Naive thymus-derived CD4-positive, alpha-beta T cell (primary cell): ENCODE data around the gene CERS5. TPM values are rescaled to one million over a fixed set of nuclear protein-coding genes. Genes with fewer than 3 reads are reported as not detected.
A peak's percentile ranks its signal among the peaks of the same experiment; 100 is the strongest.

Experiments
- ATAC-seq: fragments of 150-1000 bp; cut with Tn5 transposase; 2 replicates; pipeline ENCODE4 v1.10.0; 2021; ENCODE audit warnings: mild to moderate bottlenecking, moderate library complexity
- CTCF ChIA-PET: fragments of 350-600 bp; sonication (Branson Sonifier 250); formaldehyde crosslinking; loops from one replicate; lab custom pipeline; 2021; ENCODE audit warnings: antibody characterized with exemption; lab: Charles Lee
- POLR2A ChIA-PET: fragments of 350-600 bp; sonication (Branson Sonifier 250); formaldehyde crosslinking; loops from one replicate; lab custom pipeline; 2021; ENCODE audit warnings: antibody characterized with exemption, inconsistent platforms; lab: Charles Lee
- DNase-seq, 9 donors: peaks; one replicate each; pipeline versions ENCODE4 v3.0.0 to v3.0.0-alpha.2; 2020 to 2022; ENCODE audit warnings: mixed read lengths in 1 of 9
- H3K27ac ChIP-seq: one replicate; pipeline ENCODE4 v1.7.0; 2013; ENCODE audit warnings: mild to moderate bottlenecking, low read depth, low read length, moderate library complexity
- H3K27me3 ChIP-seq, 2 donors: one replicate each; pipeline ENCODE4 v1.7.0; 2013; ENCODE audit warnings: low read length in 2 of 2, mild to moderate bottlenecking in 2 of 2, moderate library complexity in 2 of 2; ENCODE audit not compliant: control insufficient read depth in 2 of 2, insufficient read depth in 2 of 2
- H3K36me3 ChIP-seq, 3 experiments: 1 replicate in 2 of 3; 2 replicates in 1 of 3; pipeline ENCODE4 v1.7.0; 2013; ENCODE audit warnings: low read length in 3 of 3, mild to moderate bottlenecking in 3 of 3, moderate library complexity in 1 of 3; ENCODE audit not compliant: insufficient read depth in 3 of 3, control insufficient read depth in 2 of 3
- H3K4me1 ChIP-seq, 2 donors: one replicate each; pipeline ENCODE4 v1.7.0; 2013; ENCODE audit warnings: low read length in 2 of 2, mild to moderate bottlenecking in 2 of 2, moderate library complexity in 1 of 2; ENCODE audit not compliant: control insufficient read depth in 2 of 2, insufficient read depth in 2 of 2
- H3K4me3 ChIP-seq: 2 replicates; pipeline ENCODE4 v1.7.0; 2013; ENCODE audit warnings: mild to moderate bottlenecking, low read length
- H3K9me3 ChIP-seq, 3 experiments: 1 replicate in 2 of 3; 2 replicates in 1 of 3; pipeline ENCODE4 v1.7.0; 2013; ENCODE audit warnings: low read length in 3 of 3; ENCODE audit not compliant: control insufficient read depth in 2 of 3
- H3K27ac Mint-ChIP-seq, 9 donors: one replicate each; pipeline ENCODE4 v1.8.0; 2020 to 2022; ENCODE audit warnings: mixed read lengths in 9 of 9, mild to moderate bottlenecking in 8 of 9, moderate library complexity in 5 of 9, inconsistent platforms in 2 of 9
- H3K27me3 Mint-ChIP-seq, 5 donors: one replicate each; pipeline ENCODE4 v1.8.0; 2021 to 2022; ENCODE audit warnings: mixed read lengths in 5 of 5, mild to moderate bottlenecking in 1 of 5
- H3K36me3 Mint-ChIP-seq, 5 donors: one replicate each; pipeline ENCODE4 v1.8.0; 2020 to 2022; ENCODE audit warnings: mixed read lengths in 5 of 5, mild to moderate bottlenecking in 3 of 5, inconsistent platforms in 1 of 5
- H3K4me1 Mint-ChIP-seq, 7 donors: one replicate each; pipeline ENCODE4 v1.8.0; 2020 to 2022; ENCODE audit warnings: mixed read lengths in 7 of 7, mild to moderate bottlenecking in 3 of 7, inconsistent platforms in 1 of 7
- H3K4me3 Mint-ChIP-seq, 10 donors: one replicate each; pipeline ENCODE4 v1.8.0; 2020 to 2022; ENCODE audit warnings: mild to moderate bottlenecking in 10 of 10, mixed read lengths in 10 of 10, moderate library complexity in 6 of 10, inconsistent platforms in 2 of 10
- H3K9me3 Mint-ChIP-seq, 11 donors: one replicate each; pipeline ENCODE4 v1.8.0; 2020 to 2022; ENCODE audit warnings: mixed read lengths in 11 of 11, mild to moderate bottlenecking in 4 of 11, inconsistent platforms in 1 of 11, moderate library complexity in 1 of 11
- intact Hi-C, 2 donors: fragments of 100-400 bp; cut with micrococcal nuclease; formaldehyde crosslinking; loops; one replicate each; pipeline ENCODE4 v1.15.1; 2023
- polyA plus RNA-seq, 2 donors: library from polyadenylated mRNA; unstranded; fragments of 300-500 nt; fragmentation: Illumina TruSeq; gene quantifications; one replicate each; pipeline ENCODE4 v1.2.3, GENCODE V29; 2021
- total RNA-seq, 6 experiments: library from RNA in 5 of 6; stranded (reverse) in 5 of 6; gene quantifications; 1 replicate in 5 of 6; 2 replicates in 1 of 6; pipeline ENCODE4 v1.2.3 and lab custom pipeline; 2021 to 2026

CERS5 gene
- total and polyA plus RNA-seq, 7 experiments from 2014 or later: 33.7 to 52.2 (median 45.1) TPM

- peaks cover 13 to 77% (median 33%) of the 10 kb centered on the region in 3 experiments for H3K36me3 ChIP-seq
- ChIA-PET CTCF (interaction anchor here (0.6 to 1.7 kb wide), 2 partner anchors 14 to 936 kb away, joined by 3 to 9 read pairs; partner anchors contain the start of gene COX14), POLR2A (interaction anchor here (3.5 kb wide), 1 partner anchor 13 kb away, joined by 26 read pairs; the partner anchor contains the start of gene COX14)
- H3K36me3 Mint-ChIP-seq: peaks cover 14 to 44% (median 34%) of the 10 kb centered on the region in 5 donors
- H3K27ac ChIP-seq: no peak overlapping the region
- H3K4me1 ChIP-seq: no peaks in the 10 kb centered on the region
- intact Hi-C loops: no loop called here
- H3K4me1 Mint-ChIP-seq: peaks cover 0 to 5% (median 0%) of the 10 kb centered on the region in 7 donors
- H3K9me3 Mint-ChIP-seq: no peaks in the 10 kb centered on the region
- H3K4me3 ChIP-seq: no peak overlapping the region
- H3K9me3 ChIP-seq: no peaks in the 10 kb centered on the region
- H3K4me3 Mint-ChIP-seq: no peak overlapping the region
- ATAC-seq (no peak), DNase-seq (no peak)
- H3K27me3 Mint-ChIP-seq: no peaks in the 10 kb centered on the region
- peaks cover 0 to 3% of the 10 kb centered on the region in 2 donors for H3K27me3 ChIP-seq
- peak overlapping the region in 1 of 9 donors; percentile 12 for H3K27ac Mint-ChIP-seq
These were observed 69.2 kb downstream of the CERS5 start for GRCh38 chr12:50097952-50098351.

GRCh38 chr12:50090391-50090790 lies 76.8 kb downstream of the CERS5 start:
- intact Hi-C loops: no loop called here
- Mint-ChIP-seq H3K4me1 (peaks cover 0 to 35% (median 30%) of the 10 kb centered on the region in 7 donors), H3K36me3 (peaks cover 0 to 29% (median 12%) of the 10 kb centered on the region in 5 donors), H3K4me3 (no peak overlapping the region), H3K27me3 (no peaks in the 10 kb centered on the region), H3K27ac (no peak overlapping the region), H3K9me3 (no peaks in the 10 kb centered on the region)
- H3K36me3 ChIP-seq: peaks cover 15 to 81% (median 24%) of the 10 kb centered on the region in 3 experiments
- H3K9me3 ChIP-seq: no peaks in the 10 kb centered on the region
- no peaks in the 10 kb centered on the region for H3K27me3 ChIP-seq
- POLR2A ChIA-PET: interaction anchor here (0.7 to 4.0 kb wide), 2 partner anchors 21 to 26 kb away, joined by 3 to 23 read pairs; partner anchors contain the start of gene COX14
- no peak for ATAC-seq
- H3K27ac ChIP-seq: no peak overlapping the region
- H3K4me1 ChIP-seq: peaks cover 0 to 5% of the 10 kb centered on the region in 2 donors
- no peak overlapping the region for H3K4me3 ChIP-seq
- CTCF ChIA-PET: interaction anchor here (1.4 to 3.4 kb wide), 3 partner anchors 12 to 86 kb away, joined by 4 to 20 read pairs (median 18); partner anchors contain the start of gene COX14
- no peak for DNase-seq

DNA sequence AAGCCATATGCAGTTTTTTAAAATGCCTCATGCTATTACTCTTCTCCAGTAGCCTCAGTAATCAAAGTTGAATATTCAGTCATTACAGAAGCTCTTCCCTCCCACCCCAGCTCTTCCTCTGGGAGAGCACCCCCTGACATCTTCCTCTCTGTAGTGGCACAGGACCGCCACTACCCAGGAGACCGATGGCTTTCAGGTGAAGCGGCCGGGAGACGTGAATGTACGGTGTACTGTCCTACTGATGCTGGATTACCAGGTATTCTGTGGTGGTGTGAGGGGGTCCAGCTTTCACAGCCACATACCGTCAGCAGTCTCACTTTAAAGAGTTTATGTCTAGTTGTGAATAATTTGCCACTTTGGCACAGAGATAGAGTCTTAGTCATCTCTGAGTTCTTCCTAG lies 77.4 kb downstream of the CERS5 start:
- H3K4me1 Mint-ChIP-seq: peaks cover 0 to 38% (median 31%) of the 10 kb centered on the region in 7 donors
- intact Hi-C loops: loop anchor here in 1 of 2 donors (10.0 kb wide), 2 partner anchors 465 to 1965 kb away; partner anchors contain the start of genes NR4A1 and PRPF40B
- H3K27me3 ChIP-seq: no peaks in the 10 kb centered on the region
- ATAC-seq (no peak), DNase-seq (no peak)
- no peak overlapping the region for H3K27ac Mint-ChIP-seq
- H3K36me3 Mint-ChIP-seq: peaks cover 0 to 23% (median 8%) of the 10 kb centered on the region in 5 donors
- POLR2A ChIA-PET: interaction anchor here (0.7 to 4.0 kb wide), 3 partner anchors 22 to 25 kb away, joined by 3 to 23 read pairs (median 4); partner anchors contain the start of gene COX14
- peaks cover 0 to 5% of the 10 kb centered on the region in 2 donors for H3K4me1 ChIP-seq
- H3K4me3 Mint-ChIP-seq: no peak overlapping the region
- H3K36me3 ChIP-seq: peaks cover 15 to 81% (median 22%) of the 10 kb centered on the region in 3 experiments
- no peaks in the 10 kb centered on the region for H3K9me3 Mint-ChIP-seq
- CTCF ChIA-PET: interaction anchor here (0.5 to 3.4 kb wide), 6 partner anchors 12 to 91 kb away, joined by 3 to 20 read pairs (median 6); partner anchors contain the start of gene COX14
- H3K27ac ChIP-seq: no peak overlapping the region
- H3K27me3 Mint-ChIP-seq: no peaks in the 10 kb centered on the region
- no peaks in the 10 kb centered on the region for H3K9me3 ChIP-seq
- no peak overlapping the region for H3K4me3 ChIP-seq

GRCh38 chr12:50088577-50089335 lies 78.4 kb downstream of the CERS5 start:
- peak overlapping the region in 3 of 10 donors; percentile 4 to 76 (median 20) for H3K4me3 Mint-ChIP-seq
- Histone ChIP-seq H3K36me3 (peaks cover 15 to 74% (median 17%) of the 10 kb centered on the region in 3 experiments), H3K9me3 (no peaks in the 10 kb centered on the region), H3K4me3 (no peak overlapping the region), H3K27ac (no peak overlapping the region), H3K27me3 (no peaks in the 10 kb centered on the region), H3K4me1 (peaks cover 0 to 5% of the 10 kb centered on the region in 2 donors)
- peak in 8 of 9 donors; percentile 22 to 61 (median 50) for DNase-seq
- peaks cover under 1 to 41% (median 35%) of the 10 kb centered on the region in 7 donors for H3K4me1 Mint-ChIP-seq
- H3K9me3 Mint-ChIP-seq: no peaks in the 10 kb centered on the region
- POLR2A ChIA-PET: interaction anchor here (1.3 to 4.0 kb wide), 2 partner anchors 23 to 25 kb away, joined by 4 to 23 read pairs; partner anchors contain the start of gene COX14
- ATAC-seq: peak; percentile 52
- H3K36me3 Mint-ChIP-seq: peaks cover 0 to 22% (median 8%) of the 10 kb centered on the region in 5 donors
- no peaks in the 10 kb centered on the region for H3K27me3 Mint-ChIP-seq
- H3K27ac Mint-ChIP-seq: peak overlapping the region in 5 of 9 donors; percentile 43 to 54 (median 53)
- CTCF ChIA-PET: interaction anchor here (0.6 to 3.4 kb wide), 9 partner anchors 13 to 122 kb away, joined by 3 to 20 read pairs (median 5); partner anchors contain the start of gene COX14
- intact Hi-C loops: loop anchor here (1.0 to 10.0 kb wide), 3 partner anchors 87 to 1966 kb away; partner anchors contain the start of genes NR4A1 (in 1 of the 2) and PRPF40B (in 1 of the 2)

- no peak overlapping the region for H3K27ac ChIP-seq
- peaks cover 0 to 5% of the 10 kb centered on the region in 2 donors for H3K4me1 ChIP-seq
- DNase-seq: no peak
- Mint-ChIP-seq H3K9me3 (no peaks in the 10 kb centered on the region), H3K27me3 (no peaks in the 10 kb centered on the region), H3K36me3 (peaks cover 0 to 20% (median 8%) of the 10 kb centered on the region in 5 donors), H3K27ac (peak overlapping the region in 6 of 9 donors; percentile 40 to 76 (median 55)), H3K4me1 (peaks cover 6 to 46% (median 40%) of the 10 kb centered on the region in 7 donors), H3K4me3 (peak overlapping the region in 2 of 10 donors; percentile 20 to 81)
- ChIA-PET POLR2A (interaction anchor here (4.0 kb wide), 1 partner anchor 23 kb away, joined by 23 read pairs; the partner anchor contains the start of gene COX14), CTCF (interaction anchor here (0.6 to 3.4 kb wide), 12 partner anchors 8 to 410 kb away, joined by 3 to 20 read pairs (median 4); partner anchors contain the start of gene COX14)
- intact Hi-C loops: loop anchor here (1.0 to 10.0 kb wide), 3 partner anchors 87 to 1967 kb away; partner anchors contain the start of genes NR4A1 (in 1 of the 2) and PRPF40B (in 1 of the 2)
- no peaks in the 10 kb centered on the region for H3K9me3 ChIP-seq
- no peak overlapping the region for H3K4me3 ChIP-seq
- peaks cover 15 to 67% (median 17%) of the 10 kb centered on the region in 3 experiments for H3K36me3 ChIP-seq
- no peak for ATAC-seq
- no peaks in the 10 kb centered on the region for H3K27me3 ChIP-seq
These were observed 79.2 kb downstream of the CERS5 start for GRCh38 chr12:50087995-50088394.
